Naive thymus-derived CD8-positive, alpha-beta T cell (primary cell): ENCODE measurements around the gene WDR1. TPM values are rescaled to one million over a fixed set of nuclear protein-coding genes. Genes with fewer than 3 reads are reported as not detected.

Experiments
- ATAC-seq, 2 donors: fragments of 150-1000 bp; cut with Tn5 transposase in 1 of 2; sonication (Bioruptor Pico), chemical (Tn5 transposase) in 1 of 2; 1 replicate in 1 of 2; 2 replicates in 1 of 2; pipeline ENCODE4 v1.10.0; 2021; ENCODE audit warnings: mild to moderate bottlenecking in 2 of 2, moderate library complexity in 2 of 2
- POLR2A ChIA-PET: fragments of 350-600 bp; sonication (Branson Sonifier 250); formaldehyde crosslinking; loops from one replicate; lab custom pipeline; 2021; ENCODE audit warnings: antibody characterized with exemption; lab: Charles Lee
- DNase-seq, 10 donors: peaks; one replicate each; pipeline versions ENCODE4 v3.0.0 to v3.0.0-alpha.2; 2020 to 2022
- H3K27ac Mint-ChIP-seq, 10 donors: one replicate each; pipeline ENCODE4 v1.8.0; 2020 to 2022; ENCODE audit warnings: mild to moderate bottlenecking in 10 of 10, mixed read lengths in 10 of 10, moderate library complexity in 4 of 10, inconsistent platforms in 1 of 10
- H3K27me3 Mint-ChIP-seq, 5 donors: one replicate each; pipeline ENCODE4 v1.8.0; 2021 to 2022; ENCODE audit warnings: mixed read lengths in 5 of 5
- H3K36me3 Mint-ChIP-seq, 3 donors: one replicate each; pipeline ENCODE4 v1.8.0; 2020 to 2022; ENCODE audit warnings: mixed read lengths in 3 of 3, mild to moderate bottlenecking in 2 of 3, inconsistent platforms in 1 of 3
- H3K4me1 Mint-ChIP-seq, 4 donors: one replicate each; pipeline ENCODE4 v1.8.0; 2021 to 2022; ENCODE audit warnings: mixed read lengths in 4 of 4
- H3K4me3 Mint-ChIP-seq, 10 donors: one replicate each; pipeline ENCODE4 v1.8.0; 2020 to 2022; ENCODE audit warnings: mild to moderate bottlenecking in 10 of 10, mixed read lengths in 10 of 10, moderate library complexity in 6 of 10, inconsistent platforms in 1 of 10
- H3K9me3 Mint-ChIP-seq, 9 donors: one replicate each; pipeline ENCODE4 v1.8.0; 2020 to 2022; ENCODE audit warnings: mixed read lengths in 9 of 9, mild to moderate bottlenecking in 3 of 9, inconsistent platforms in 1 of 9, moderate library complexity in 1 of 9
- polyA plus RNA-seq, 3 donors: library from polyadenylated mRNA; unstranded; fragments of 300-500 nt; fragmentation: Illumina TruSeq; gene quantifications; one replicate each; pipeline ENCODE4 v1.2.3, GENCODE V29; 2021
- total RNA-seq, 8 experiments: library from RNA in 2 of 8; stranded (reverse) in 2 of 8; gene quantifications; one replicate each; pipeline ENCODE4 v1.2.3 and lab custom pipeline; 2021 to 2026

The WDR1 gene
- total and polyA plus RNA-seq, 5 experiments from 2014 or later, result 295 to 378 (median 304) TPM

- POLR2A ChIA-PET, result interaction anchor here (1.1 to 17.3 kb wide), 3 partner anchors 9 to 21 kb away, joined by 3 to 349 read pairs (median 3); partner anchors contain the start of gene WDR1
- peak; percentile 16 to 21 for ATAC-seq
- Mint-ChIP-seq H3K4me3 (peak overlapping the region in 9 of 10 donors; percentile 19 to 76 (median 41)), H3K27me3 (no peaks in the 10 kb centered on the region), H3K27ac (peak overlapping the region in 9 of 10 donors; percentile 84 to 97 (median 93)), H3K9me3 (no peaks in the 10 kb centered on the region), H3K36me3 (peaks cover 0 to 96% (median 18%) of the 10 kb centered on the region in 3 donors), H3K4me1 (peaks cover 42 to 98% (median 90%) of the 10 kb centered on the region in 4 donors)
- DNase-seq, result peak in 3 of 10 donors; percentile 35 to 52 (median 39)
Observed at GRCh38 chr4:10094841-10095240, 21.8 kb downstream of the WDR1 start.

DNA sequence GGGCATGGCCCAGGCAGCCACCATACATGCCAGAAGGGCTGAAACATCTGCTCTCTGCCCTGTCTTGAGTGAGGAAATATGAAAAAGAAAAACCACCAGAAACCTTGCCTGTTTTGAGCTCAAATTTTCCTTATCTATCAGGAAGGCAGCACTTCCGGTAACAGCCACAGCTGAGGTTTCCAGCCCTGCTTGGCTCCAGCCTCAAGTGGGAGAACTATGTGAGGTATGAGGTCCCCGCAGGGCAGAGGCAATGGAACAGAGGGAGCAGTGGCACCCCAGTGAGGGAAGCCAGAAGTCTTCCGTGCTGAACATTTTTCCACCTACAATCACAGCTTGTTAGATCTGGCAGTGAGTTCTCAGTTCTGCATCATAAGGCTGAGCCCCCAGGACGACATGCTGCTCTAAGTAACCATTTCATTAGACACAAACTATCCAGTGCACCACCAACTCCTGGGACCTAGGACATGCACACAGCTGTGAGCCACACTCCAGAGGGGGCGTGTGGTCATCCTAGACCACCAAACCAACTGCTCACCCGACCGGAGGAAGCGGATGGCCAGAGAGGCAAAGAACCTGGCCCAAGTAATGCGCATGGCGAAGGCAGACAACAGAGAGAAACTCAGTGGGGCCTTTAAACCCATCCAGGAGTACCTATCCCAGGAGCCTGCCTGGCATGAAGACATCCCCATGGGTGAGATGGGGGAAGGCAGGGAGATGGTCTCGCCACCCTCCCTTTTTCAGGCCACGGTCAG is 22.6 kb downstream of the WDR1 start:
- DNase-seq, result peak in 2 of 10 donors; percentile 31 to 45
- H3K9me3 Mint-ChIP-seq, result no peaks in the 10 kb centered on the region
- H3K36me3 Mint-ChIP-seq, result peaks cover 0 to 98% (median 18%) of the 10 kb centered on the region in 3 donors

GRCh38 chr4:10093271-10093621 is 23.4 kb downstream of the WDR1 start:
- no peaks in the 10 kb centered on the region for H3K9me3 Mint-ChIP-seq
- peak overlapping the region; percentile 90 to 97 (median 94) for H3K27ac Mint-ChIP-seq
- peaks cover 0 to 98% (median 18%) of the 10 kb centered on the region in 3 donors for H3K36me3 Mint-ChIP-seq
- peak overlapping the region; percentile 40 to 82 (median 70) for H3K4me3 Mint-ChIP-seq
- no peak for ATAC-seq
- DNase-seq, result no peak
- POLR2A ChIA-PET, result interaction anchor here (1.4 to 17.3 kb wide), 2 partner anchors 9 to 23 kb away, joined by 3 to 349 read pairs; partner anchors contain the start of gene WDR1
- H3K27me3 Mint-ChIP-seq, result no peaks in the 10 kb centered on the region
- H3K4me1 Mint-ChIP-seq, result peaks cover 35 to 90% (median 74%) of the 10 kb centered on the region in 4 donors

More for the DNA sequence above, 22.6 kb downstream of the WDR1 start:
- POLR2A ChIA-PET, result interaction anchor here (0.7 to 17.3 kb wide), 5 partner anchors 9 to 74 kb away, joined by 3 to 349 read pairs (median 3); partner anchors contain the start of gene WDR1
- H3K27me3 Mint-ChIP-seq, result no peaks in the 10 kb centered on the region
- H3K4me1 Mint-ChIP-seq, result peaks cover 35 to 96% (median 82%) of the 10 kb centered on the region in 4 donors
- H3K27ac Mint-ChIP-seq, result peak overlapping the region; percentile 90 to 97 (median 94)
- peak overlapping the region; percentile 34 to 82 (median 70) for H3K4me3 Mint-ChIP-seq
- ATAC-seq, result peak; percentile 11 to 31

DNA sequence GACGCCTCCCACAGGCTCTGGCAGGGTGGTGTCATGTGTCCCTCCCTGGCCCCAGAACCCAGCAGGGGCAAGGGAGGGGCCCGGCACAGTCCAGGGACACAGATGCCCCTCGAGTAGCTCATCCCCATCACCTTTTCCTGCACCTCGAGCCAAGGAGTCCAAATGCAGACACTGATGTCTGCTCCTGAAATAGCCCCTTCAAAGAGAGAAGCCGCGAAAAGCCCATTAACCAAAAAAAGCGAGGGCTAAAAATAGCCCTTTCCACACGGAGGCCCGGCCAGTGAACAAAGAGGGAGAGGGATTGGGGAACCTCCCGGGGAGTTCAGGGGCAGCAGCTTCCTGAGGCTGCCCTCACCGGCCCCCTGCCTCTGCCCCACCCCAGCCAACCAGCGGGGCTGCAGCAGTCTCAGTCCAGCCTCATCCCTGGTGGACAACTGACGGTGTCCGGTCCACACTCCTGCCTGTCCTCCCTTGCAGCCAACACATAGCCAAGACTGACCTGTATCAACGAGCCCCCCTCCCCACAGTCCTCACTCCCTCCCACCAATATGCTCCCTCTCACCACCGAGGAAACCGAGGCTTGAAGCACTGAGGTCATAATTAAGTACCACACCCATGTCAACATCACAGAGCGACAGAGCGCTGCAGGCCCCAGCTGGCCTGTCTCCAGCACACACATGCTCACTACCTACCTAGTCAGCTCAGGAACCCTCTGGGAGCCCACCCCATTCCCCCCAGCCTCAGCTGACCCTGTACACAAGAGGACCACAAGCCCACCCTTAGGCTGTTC is 23.9 kb downstream of the WDR1 start:
- peaks cover 0 to 98% (median 17%) of the 10 kb centered on the region in 3 donors for H3K36me3 Mint-ChIP-seq
- POLR2A ChIA-PET, result interaction anchor here (1.4 to 17.3 kb wide), 2 partner anchors 9 to 23 kb away, joined by 3 to 349 read pairs; partner anchors contain the start of gene WDR1

GRCh38 chr4:10091531-10092181 is 24.9 kb downstream of the WDR1 start:
- peaks cover 0 to 98% (median 15%) of the 10 kb centered on the region in 3 donors for H3K36me3 Mint-ChIP-seq
- POLR2A ChIA-PET, result interaction anchor here (17.3 kb wide), 1 partner anchor 24 kb away, joined by 349 read pairs; the partner anchor contains the start of gene WDR1
- peaks cover 32 to 79% (median 66%) of the 10 kb centered on the region in 4 donors for H3K4me1 Mint-ChIP-seq
- no peaks in the 10 kb centered on the region for H3K9me3 Mint-ChIP-seq
- ATAC-seq (no peak), DNase-seq (no peak)
- H3K4me3 Mint-ChIP-seq, result peak overlapping the region in 4 of 10 donors; percentile 11 to 65 (median 32)
- no peaks in the 10 kb centered on the region for H3K27me3 Mint-ChIP-seq
- peak overlapping the region; percentile 19 to 96 (median 88) for H3K27ac Mint-ChIP-seq

More for the DNA sequence above, 23.9 kb downstream of the WDR1 start:
- peak overlapping the region; percentile 34 to 82 (median 66) for H3K4me3 Mint-ChIP-seq
- no peak for ATAC-seq
- H3K4me1 Mint-ChIP-seq, result peaks cover 36 to 84% (median 72%) of the 10 kb centered on the region in 4 donors
- no peaks in the 10 kb centered on the region for H3K9me3 Mint-ChIP-seq
- peak overlapping the region; percentile 90 to 97 (median 94) for H3K27ac Mint-ChIP-seq
- H3K27me3 Mint-ChIP-seq, result no peaks in the 10 kb centered on the region
- DNase-seq, result peak in 1 of 10 donors; percentile 25

DNA sequence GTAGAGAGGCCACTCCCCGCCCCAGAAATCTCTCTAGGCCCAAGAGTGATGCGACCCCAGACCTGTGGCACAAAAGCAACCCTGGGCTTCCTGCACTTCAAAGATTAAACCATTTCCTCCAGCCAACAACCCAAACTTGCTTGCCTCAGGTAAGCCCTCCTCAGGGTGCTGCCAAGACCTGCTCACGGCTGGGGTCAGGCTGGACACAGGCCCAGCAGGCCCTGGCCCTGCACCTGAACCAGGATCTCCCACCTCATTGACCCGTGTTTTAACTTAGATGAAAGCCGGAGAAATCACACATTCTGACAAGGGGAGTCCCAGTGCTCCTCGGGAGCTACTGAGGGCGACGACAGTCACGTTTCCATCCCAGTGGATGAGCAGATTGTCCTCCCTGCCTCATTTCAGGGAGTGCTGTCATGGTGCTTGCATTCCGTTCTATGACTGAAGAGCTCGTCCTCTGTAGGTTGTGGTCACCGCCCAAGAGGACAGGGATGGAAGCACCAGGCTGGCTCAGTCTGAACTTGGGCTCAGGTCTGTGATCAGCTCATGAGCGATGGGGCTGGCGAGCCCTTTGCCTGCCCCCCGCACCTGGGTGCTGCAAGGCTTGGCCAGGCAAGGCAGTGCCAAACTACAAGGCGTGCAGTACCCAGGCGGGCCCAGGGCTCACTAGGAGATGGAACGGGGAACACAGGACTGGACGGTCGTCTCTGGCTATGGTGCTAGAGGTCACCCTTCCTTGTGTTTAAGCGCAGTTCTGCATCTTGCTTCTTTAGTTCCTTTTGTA is 25.9 kb downstream of the WDR1 start:
- peaks cover 27 to 69% (median 56%) of the 10 kb centered on the region in 4 donors for H3K4me1 Mint-ChIP-seq
- peak overlapping the region in 1 of 10 donors; percentile 18 for H3K4me3 Mint-ChIP-seq
- ATAC-seq, result no peak

GRCh38 chr4:10089346-10089745 is 27.3 kb downstream of the WDR1 start:
- H3K4me1 Mint-ChIP-seq, result peaks cover 24 to 56% (median 42%) of the 10 kb centered on the region in 4 donors
- H3K36me3 Mint-ChIP-seq, result peaks cover 0 to 99% (median 15%) of the 10 kb centered on the region in 3 donors
- H3K27ac Mint-ChIP-seq, result peak overlapping the region in 6 of 10 donors; percentile 8 to 46 (median 27)
- no peaks in the 10 kb centered on the region for H3K27me3 Mint-ChIP-seq
- H3K4me3 Mint-ChIP-seq, result no peak overlapping the region
- POLR2A ChIA-PET, result interaction anchor here (1.4 to 17.3 kb wide), 2 partner anchors 13 to 27 kb away, joined by 4 to 349 read pairs; partner anchors contain the start of gene WDR1
- DNase-seq (no peak), ATAC-seq (no peak)
- no peaks in the 10 kb centered on the region for H3K9me3 Mint-ChIP-seq

More for the DNA sequence above, 25.9 kb downstream of the WDR1 start:
- Mint-ChIP-seq H3K9me3 (no peaks in the 10 kb centered on the region), H3K27me3 (no peaks in the 10 kb centered on the region), H3K36me3 (peaks cover 0 to 98% (median 15%) of the 10 kb centered on the region in 3 donors), H3K27ac (peak overlapping the region; percentile 58 to 91 (median 80))
- DNase-seq, result no peak
- POLR2A ChIA-PET, result interaction anchor here (17.3 kb wide), 1 partner anchor 25 kb away, joined by 349 read pairs; the partner anchor contains the start of gene WDR1

GRCh38 chr4:10088135-10089010 is 28.2 kb downstream of the WDR1 start:
- POLR2A ChIA-PET, result interaction anchor here (1.4 to 17.3 kb wide), 2 partner anchors 12 to 28 kb away, joined by 4 to 349 read pairs; partner anchors contain the start of gene WDR1
- DNase-seq, result peak in 1 of 10 donors; percentile 46

GRCh38 chr4:10087152-10087791 is 29.3 kb downstream of the WDR1 start:
- ATAC-seq, result no peak
- Mint-ChIP-seq H3K36me3 (peaks cover 0 to 98% (median 13%) of the 10 kb centered on the region in 3 donors), H3K4me1 (peaks cover 7 to 36% (median 22%) of the 10 kb centered on the region in 4 donors), H3K9me3 (no peaks in the 10 kb centered on the region), H3K27me3 (no peaks in the 10 kb centered on the region), H3K27ac (peak overlapping the region in 6 of 10 donors; percentile 5 to 85 (median 62)), H3K4me3 (no peak overlapping the region)
- peak in 1 of 10 donors; percentile 55 for DNase-seq
- POLR2A ChIA-PET, result interaction anchor here (1.0 kb wide), 1 partner anchor 16 kb away, joined by 3 read pairs; no protein-coding TSS in a partner anchor

More at GRCh38 chr4:10088135-10089010, 28.2 kb downstream of the WDR1 start:
- H3K4me1 Mint-ChIP-seq, result peaks cover 16 to 46% (median 33%) of the 10 kb centered on the region in 4 donors
- no peak for ATAC-seq
- H3K9me3 Mint-ChIP-seq, result no peaks in the 10 kb centered on the region
- H3K27ac Mint-ChIP-seq, result peak overlapping the region in 5 of 10 donors; percentile 28 to 69 (median 44)
- H3K36me3 Mint-ChIP-seq, result peaks cover 0 to 98% (median 12%) of the 10 kb centered on the region in 3 donors
- H3K4me3 Mint-ChIP-seq, result no peak overlapping the region
- H3K27me3 Mint-ChIP-seq, result no peaks in the 10 kb centered on the region
